ENCODE measurements around the gene OR11H6.
"Not testable (repeated sequence)": the region's sequence is repeated elsewhere in the genome, so short reads cannot be mapped to it uniquely, and the experiment has no call there.

OR11H6 gene

DNA sequence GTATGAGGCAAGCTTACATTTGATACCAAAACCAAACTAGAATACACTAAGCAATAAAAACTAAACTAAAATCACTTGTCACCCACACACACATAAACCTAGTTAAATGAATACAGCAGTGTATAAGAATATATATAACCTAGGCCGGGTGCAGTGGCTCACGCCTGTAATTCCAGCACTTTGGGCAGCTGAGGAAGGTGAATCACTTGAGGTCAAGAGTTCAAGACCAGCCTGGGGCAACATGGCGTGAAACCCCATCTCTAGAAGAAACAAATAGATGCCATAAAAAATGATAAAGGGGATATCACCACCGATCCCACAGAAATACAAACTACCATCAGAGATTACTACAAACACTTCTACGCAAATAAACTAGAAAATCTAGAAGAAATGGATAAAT lies 40.9 kb downstream of the OR11H6 start:
- DNase-seq: not testable (repeated sequence)

DNA sequence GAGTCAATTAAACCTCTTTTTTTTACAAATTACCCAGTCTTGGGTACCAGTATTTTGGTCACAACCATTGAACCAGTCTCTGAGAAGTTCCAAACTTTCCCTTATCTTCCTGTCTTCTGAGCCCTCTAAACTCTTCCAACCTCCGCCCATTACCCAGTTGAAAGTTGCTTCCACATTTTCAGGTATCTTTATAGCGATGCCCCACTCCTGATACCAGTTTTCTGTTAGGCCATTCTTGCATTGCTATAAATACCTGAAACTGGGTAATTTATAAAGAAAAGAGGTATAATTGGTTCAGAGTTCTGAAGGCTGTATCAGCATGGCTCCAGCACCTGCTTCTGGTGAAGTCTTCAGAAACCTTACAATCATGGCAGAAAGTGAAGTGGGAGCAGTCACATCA lies 50.6 kb downstream of the OR11H6 start:
- DNase-seq: no peak

All from NCI-H69 (cell line).